K562 (cell line): ENCODE results near the gene PAEP. TPM values are rescaled to one million over a fixed set of nuclear protein-coding genes. Genes with fewer than 3 reads are reported as not detected.

Experiments
- ATF3 ChIP-seq, 2 experiments: fragments of 450-650 bp in 1 of 2; sonication (generic) in 1 of 2; formaldehyde crosslinking in 1 of 2; IDR thresholded peaks in 1 of 2; conservative IDR thresholded peaks in 1 of 2; 2 replicates each; pipeline versions ENCODE4 v1.6.1 to v1.8.1; 2016 to 2023; ENCODE audit warnings: mild to moderate bottlenecking in 2 of 2, moderate library complexity in 2 of 2, inconsistent platforms in 1 of 2, missing genetic modification reagents in 1 of 2
- BHLHE40 ChIP-seq: IDR thresholded peaks from 2 replicates; pipeline ENCODE4 v1.6.1; 2011; ENCODE audit warnings: low read length, improper control_type of control experiment
- CREB1 ChIP-seq, 2 experiments: sonication (generic) in 1 of 2; formaldehyde crosslinking in 1 of 2; IDR thresholded peaks; 2 replicates each; pipeline versions ENCODE4 v1.6.1 to v1.8.0; 2012 to 2022; ENCODE audit warnings: inconsistent platforms in 1 of 2, mild to moderate bottlenecking in 1 of 2, missing genetic modification reagents in 1 of 2, moderate library complexity in 1 of 2
- CREM ChIP-seq: IDR thresholded peaks from 2 replicates; pipeline ENCODE4 v1.6.1; 2014; ENCODE audit warnings: antibody characterized with exemption, low read depth
- DMBX1 ChIP-seq: fragments of 250-450 bp; sonication (Bioruptor Pico); IDR thresholded peaks from 2 replicates; pipeline ENCODE4 v1.8.0; 2022; ENCODE audit warnings: inconsistent platforms, mild to moderate bottlenecking, moderate library complexity, borderline replicate concordance
- ELF1 ChIP-seq: fragments of 200-800 bp; sonication (Bioruptor generic); IDR thresholded peaks from 2 replicates; pipeline ENCODE4 v1.6.1; 2016; ENCODE audit warnings: missing genetic modification characterization, missing compliant biosample characterization
- GTF2F1 ChIP-seq: IDR thresholded peaks from 2 replicates; pipeline ENCODE4 v1.6.1; 2011; ENCODE audit warnings: low read depth, low read length, improper control_type of control experiment
- MAZ ChIP-seq, 2 experiments: fragments of 450-650 bp in 1 of 2; sonication (generic) in 1 of 2; formaldehyde crosslinking; IDR thresholded peaks in 1 of 2; conservative IDR thresholded peaks in 1 of 2; 2 replicates each; pipeline versions ENCODE4 v1.4.0 to v1.5.0; 2020; ENCODE audit warnings: mild to moderate bottlenecking in 1 of 2, missing genetic modification reagents in 1 of 2
- POLR2AphosphoS5 ChIP-seq: IDR thresholded peaks from 2 replicates; pipeline ENCODE4 v1.6.1; 2011; ENCODE audit warnings: mild to moderate bottlenecking, low read depth, low read length, moderate library complexity; ENCODE audit not compliant: control insufficient read depth, insufficient read depth
- POLR2B ChIP-seq: fragments of 450-650 bp; IDR thresholded peaks from 2 replicates; pipeline ENCODE4 v1.6.1; 2018; ENCODE audit warnings: low read depth; ENCODE audit not compliant: partially characterized antibody
- SIX5 ChIP-seq, 2 experiments: IDR thresholded peaks; 2 replicates each; pipeline ENCODE4 v1.6.1; 2011; ENCODE audit warnings: low read length in 2 of 2, borderline replicate concordance in 1 of 2, low read depth in 1 of 2, mild to moderate bottlenecking in 1 of 2, moderate library complexity in 1 of 2; ENCODE audit not compliant: insufficient read depth in 1 of 2
- ZBTB7A ChIP-seq: IDR thresholded peaks from 2 replicates; pipeline ENCODE4 v1.6.1; 2011; ENCODE audit warnings: low read depth, mild to moderate bottlenecking, low read length, moderate library complexity, borderline replicate concordance; ENCODE audit not compliant: control insufficient read depth
- ZNF766 ChIP-seq: fragments of 200-800 bp; sonication (Bioruptor generic); conservative IDR thresholded peaks from 2 replicates; pipeline ENCODE4 v1.6.1; 2016; ENCODE audit warnings: missing genetic modification characterization, missing compliant biosample characterization
- ZNF77 ChIP-seq: fragments of 250-450 bp; sonication (Bioruptor Pico); IDR thresholded peaks from 2 replicates; pipeline ENCODE4 v1.5.0; 2020
- polyA plus RNA-seq, 8 experiments: library from polyadenylated mRNA; depleted of rRNA in 4 of 8; stranded (reverse) in 5 of 8; unstranded in 3 of 8; fragments of >200 nt; fragmentation: Nextera tagmentation in 2 of 8; fragmentation: Illumina TruSeq in 1 of 8; extraction: Ambion mirVana in 2 of 8; extraction: Trizol in 1 of 8; gene quantifications; 2 replicates each; pipeline versions ENCODE4 v1.2.1 to v1.2.3, GENCODE V29; 2011 to 2014; ENCODE audit warnings: inconsistent platforms in 1 of 8, missing spikeins in 1 of 8
- total RNA-seq, 7 experiments: library from RNA; depleted of rRNA in 6 of 7; stranded (reverse); fragments of >200 nt in 6 of 7; fragmentation: Illumina TruSeq in 2 of 7; extraction: Trizol in 2 of 7; gene quantifications; 2 replicates each; pipeline versions ENCODE4 v1.2.1 to v1.2.3, GENCODE V29; 2011 to 2021; ENCODE audit warnings: low replicate concordance in 1 of 7
- TF ChIP-seq, protein P1 (sequence below): fragments of 250-450 bp; sonication (Bioruptor Pico); IDR thresholded peaks from 2 replicates; pipeline ENCODE4 v1.4.0; 2020; ENCODE audit warnings: mild to moderate bottlenecking, moderate library complexity
- TF ChIP-seq, protein P2 (sequence below): fragments of 450-650 bp; IDR thresholded peaks from 2 replicates; pipeline ENCODE4 v1.6.1; 2017; ENCODE audit warnings: antibody characterized with exemption, mild to moderate bottlenecking
- TF ChIP-seq, protein P3 (sequence below): fragments of 200-800 bp; sonication (Bioruptor generic); IDR thresholded peaks from 2 replicates; pipeline ENCODE4 v1.6.1; 2017; ENCODE audit warnings: missing genetic modification characterization, missing compliant biosample characterization

The PAEP gene
- total and polyA plus RNA-seq, 9 of the 15 experiments (the other 6 are each of a cell fraction or from before 2014, with no cell fraction given) = 0.22 to 4.5 (median 0.58) TPM

GRCh38 chr9:135555203-135555602 is 6.4 kb upstream of the PAEP start (continued):
- TF ChIP-seq ATF3 (IDR thresholded peaks at IDR 0.05) (peak; percentile 86), ATF3 (CRISPR knock-in tag; conservative IDR thresholded peaks at IDR 0.05) (no peak), POLR2AphosphoS5 (no peak), ZNF766 (CRISPR knock-in tag) (no peak), ZBTB7A (no peak), POLR2B (no peak), MAZ (CRISPR knock-in tag; conservative IDR thresholded peaks at IDR 0.05 in 1 of 2, IDR thresholded peaks at IDR 0.05 in 1 of 2) (no peak), CREM (0 out of 2 replicates have a peak, but pooled peaks have one; percentile 11), CREB1 (IDR thresholded peaks at IDR 0.05) (no peak), CREB1 (CRISPR knock-in tag; IDR thresholded peaks at IDR 0.05) (no peak), SIX5 (IDR thresholded peaks at IDR 0.05; ENCODE audit: borderline replicate concordance in 1 of 2, insufficient read depth in 1 of 2, low read depth in 1 of 2, low read length in 2 of 2) (no peak), ZNF77 (no peak), BHLHE40 (no peak), ELF1 (tag) (no peak), DMBX1 (CRISPR knock-in tag) (no peak), GTF2F1 (no peak)
- TF ChIP-seq, protein P1, sequence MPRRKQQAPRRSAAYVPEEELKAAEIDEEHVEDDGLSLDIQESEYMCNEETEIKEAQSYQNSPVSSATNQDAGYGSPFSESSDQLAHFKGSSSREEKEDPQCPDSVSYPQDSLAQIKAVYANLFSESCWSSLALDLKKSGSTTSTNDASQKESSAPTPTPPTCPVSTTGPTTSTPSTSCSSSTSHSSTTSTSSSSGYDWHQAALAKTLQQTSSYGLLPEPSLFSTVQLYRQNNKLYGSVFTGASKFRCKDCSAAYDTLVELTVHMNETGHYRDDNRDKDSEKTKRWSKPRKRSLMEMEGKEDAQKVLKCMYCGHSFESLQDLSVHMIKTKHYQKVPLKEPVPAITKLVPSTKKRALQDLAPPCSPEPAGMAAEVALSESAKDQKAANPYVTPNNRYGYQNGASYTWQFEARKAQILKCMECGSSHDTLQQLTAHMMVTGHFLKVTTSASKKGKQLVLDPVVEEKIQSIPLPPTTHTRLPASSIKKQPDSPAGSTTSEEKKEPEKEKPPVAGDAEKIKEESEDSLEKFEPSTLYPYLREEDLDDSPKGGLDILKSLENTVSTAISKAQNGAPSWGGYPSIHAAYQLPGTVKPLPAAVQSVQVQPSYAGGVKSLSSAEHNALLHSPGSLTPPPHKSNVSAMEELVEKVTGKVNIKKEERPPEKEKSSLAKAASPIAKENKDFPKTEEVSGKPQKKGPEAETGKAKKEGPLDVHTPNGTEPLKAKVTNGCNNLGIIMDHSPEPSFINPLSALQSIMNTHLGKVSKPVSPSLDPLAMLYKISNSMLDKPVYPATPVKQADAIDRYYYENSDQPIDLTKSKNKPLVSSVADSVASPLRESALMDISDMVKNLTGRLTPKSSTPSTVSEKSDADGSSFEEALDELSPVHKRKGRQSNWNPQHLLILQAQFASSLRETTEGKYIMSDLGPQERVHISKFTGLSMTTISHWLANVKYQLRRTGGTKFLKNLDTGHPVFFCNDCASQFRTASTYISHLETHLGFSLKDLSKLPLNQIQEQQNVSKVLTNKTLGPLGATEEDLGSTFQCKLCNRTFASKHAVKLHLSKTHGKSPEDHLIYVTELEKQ (CRISPR knock-in tag) = no peak
- TF ChIP-seq, protein P2, sequence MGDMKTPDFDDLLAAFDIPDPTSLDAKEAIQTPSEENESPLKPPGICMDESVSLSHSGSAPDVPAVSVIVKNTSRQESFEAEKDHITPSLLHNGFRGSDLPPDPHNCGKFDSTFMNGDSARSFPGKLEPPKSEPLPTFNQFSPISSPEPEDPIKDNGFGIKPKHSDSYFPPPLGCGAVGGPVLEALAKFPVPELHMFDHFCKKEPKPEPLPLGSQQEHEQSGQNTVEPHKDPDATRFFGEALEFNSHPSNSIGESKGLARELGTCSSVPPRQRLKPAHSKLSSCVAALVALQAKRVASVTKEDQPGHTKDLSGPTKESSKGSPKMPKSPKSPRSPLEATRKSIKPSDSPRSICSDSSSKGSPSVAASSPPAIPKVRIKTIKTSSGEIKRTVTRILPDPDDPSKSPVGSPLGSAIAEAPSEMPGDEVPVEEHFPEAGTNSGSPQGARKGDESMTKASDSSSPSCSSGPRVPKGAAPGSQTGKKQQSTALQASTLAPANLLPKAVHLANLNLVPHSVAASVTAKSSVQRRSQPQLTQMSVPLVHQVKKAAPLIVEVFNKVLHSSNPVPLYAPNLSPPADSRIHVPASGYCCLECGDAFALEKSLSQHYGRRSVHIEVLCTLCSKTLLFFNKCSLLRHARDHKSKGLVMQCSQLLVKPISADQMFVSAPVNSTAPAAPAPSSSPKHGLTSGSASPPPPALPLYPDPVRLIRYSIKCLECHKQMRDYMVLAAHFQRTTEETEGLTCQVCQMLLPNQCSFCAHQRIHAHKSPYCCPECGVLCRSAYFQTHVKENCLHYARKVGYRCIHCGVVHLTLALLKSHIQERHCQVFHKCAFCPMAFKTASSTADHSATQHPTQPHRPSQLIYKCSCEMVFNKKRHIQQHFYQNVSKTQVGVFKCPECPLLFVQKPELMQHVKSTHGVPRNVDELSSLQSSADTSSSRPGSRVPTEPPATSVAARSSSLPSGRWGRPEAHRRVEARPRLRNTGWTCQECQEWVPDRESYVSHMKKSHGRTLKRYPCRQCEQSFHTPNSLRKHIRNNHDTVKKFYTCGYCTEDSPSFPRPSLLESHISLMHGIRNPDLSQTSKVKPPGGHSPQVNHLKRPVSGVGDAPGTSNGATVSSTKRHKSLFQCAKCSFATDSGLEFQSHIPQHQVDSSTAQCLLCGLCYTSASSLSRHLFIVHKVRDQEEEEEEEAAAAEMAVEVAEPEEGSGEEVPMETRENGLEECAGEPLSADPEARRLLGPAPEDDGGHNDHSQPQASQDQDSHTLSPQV = 0 out of 2 replicates have a peak, but pooled peaks have one; percentile 9
- TF ChIP-seq, protein P3, sequence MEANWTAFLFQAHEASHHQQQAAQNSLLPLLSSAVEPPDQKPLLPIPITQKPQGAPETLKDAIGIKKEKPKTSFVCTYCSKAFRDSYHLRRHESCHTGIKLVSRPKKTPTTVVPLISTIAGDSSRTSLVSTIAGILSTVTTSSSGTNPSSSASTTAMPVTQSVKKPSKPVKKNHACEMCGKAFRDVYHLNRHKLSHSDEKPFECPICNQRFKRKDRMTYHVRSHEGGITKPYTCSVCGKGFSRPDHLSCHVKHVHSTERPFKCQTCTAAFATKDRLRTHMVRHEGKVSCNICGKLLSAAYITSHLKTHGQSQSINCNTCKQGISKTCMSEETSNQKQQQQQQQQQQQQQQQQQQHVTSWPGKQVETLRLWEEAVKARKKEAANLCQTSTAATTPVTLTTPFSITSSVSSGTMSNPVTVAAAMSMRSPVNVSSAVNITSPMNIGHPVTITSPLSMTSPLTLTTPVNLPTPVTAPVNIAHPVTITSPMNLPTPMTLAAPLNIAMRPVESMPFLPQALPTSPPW (CRISPR knock-in tag) = no peak
